K562 (cell line): ENCODE data around the gene NFIC. TPM values are rescaled to one million over a fixed set of nuclear protein-coding genes. Genes with fewer than 3 reads are reported as not detected.

ENCODE experiments used
- ATF7 ChIP-seq: fragments of 450-650 bp; IDR thresholded peaks from 2 replicates; pipeline ENCODE4 v1.7.1; 2014; ENCODE audit warnings: mild to moderate bottlenecking, moderate library complexity
- CEBPB ChIP-seq: fragments of 450-650 bp; IDR thresholded peaks from 2 replicates; pipeline ENCODE4 v1.6.1; 2016; ENCODE audit warnings: missing genetic modification characterization, missing compliant biosample characterization
- CREBBP ChIP-seq: IDR thresholded peaks from one replicate; pipeline ENCODE4 v1.6.1; 2012; ENCODE audit warnings: low read depth, mild to moderate bottlenecking, control low read depth, inconsistent platforms, low read length
- GABPA ChIP-seq: fragments of 200-800 bp; sonication (Bioruptor generic); conservative IDR thresholded peaks from 2 replicates; pipeline ENCODE4 v1.6.1; 2016; ENCODE audit warnings: low read depth, missing genetic modification characterization, missing compliant biosample characterization
- HEY1 ChIP-seq: fragments of 250-450 bp; sonication (Bioruptor Pico); IDR thresholded peaks from 2 replicates; pipeline ENCODE4 v1.5.0; 2020; ENCODE audit warnings: mild to moderate bottlenecking, moderate library complexity, borderline replicate concordance
- KAT2B ChIP-seq: IDR thresholded peaks from one replicate; pipeline ENCODE4 v1.6.1; 2012; ENCODE audit warnings: low read depth, mild to moderate bottlenecking, control low read depth, inconsistent platforms, low read length, moderate library complexity
- MED1 ChIP-seq: sonication (generic); formaldehyde crosslinking; IDR thresholded peaks from 2 replicates; pipeline ENCODE4 v1.8.1; 2023; ENCODE audit warnings: missing genetic modification reagents, borderline replicate concordance
- MTA2 ChIP-seq: fragments of 450-650 bp; IDR thresholded peaks from 2 replicates; pipeline ENCODE4 v1.6.1; 2016; ENCODE audit warnings: low read depth
- NFXL1 ChIP-seq: fragments of 450-650 bp; formaldehyde crosslinking; IDR thresholded peaks from 2 replicates; pipeline ENCODE4 v1.4.0; 2021; ENCODE audit warnings: mild to moderate bottlenecking
- NR4A1 ChIP-seq, 2 experiments: fragments of 250-450 bp in 1 of 2; fragments of 450-650 bp in 1 of 2; sonication (Bioruptor Pico) in 1 of 2; IDR thresholded peaks; 2 replicates each; pipeline versions ENCODE4 v1.4.0 to v1.6.1; 2016 to 2020; ENCODE audit warnings: mild to moderate bottlenecking in 2 of 2, missing compliant biosample characterization in 1 of 2, missing genetic modification characterization in 1 of 2, moderate library complexity in 1 of 2
- PRPF4 ChIP-seq: fragments of 200-400 bp; formaldehyde crosslinking; IDR thresholded peaks from one replicate; pipeline ENCODE4 v1.6.1; 2017; ENCODE audit warnings: low read length, low read depth, mild to moderate bottlenecking; ENCODE audit not compliant: insufficient read depth, poor library complexity, severe bottlenecking
- TAF1 ChIP-seq: IDR thresholded peaks from 2 replicates; pipeline ENCODE4 v1.6.1; 2011; ENCODE audit warnings: mild to moderate bottlenecking, low read length, moderate library complexity; ENCODE audit not compliant: insufficient read depth, control insufficient read depth, severe bottlenecking; ENCODE audit errors: extremely low read depth
- ZC3H8 ChIP-seq: fragments of 450-650 bp; IDR thresholded peaks from 2 replicates; pipeline ENCODE4 v1.6.1; 2017
- ZNF197 ChIP-seq: fragments of 200-800 bp; sonication (Bioruptor generic); IDR thresholded peaks from 2 replicates; pipeline ENCODE4 v1.6.1; 2016; ENCODE audit warnings: low read depth, missing genetic modification characterization, missing compliant biosample characterization
- ZNF3 ChIP-seq: fragments of 250-450 bp; sonication (Bioruptor Pico); IDR thresholded peaks from 2 replicates; pipeline ENCODE4 v1.5.0; 2021; ENCODE audit warnings: mild to moderate bottlenecking, moderate library complexity
- ZNF347 ChIP-seq: fragments of 450-650 bp; formaldehyde crosslinking; IDR thresholded peaks from 2 replicates; pipeline ENCODE4 v1.4.0; 2020; ENCODE audit warnings: low read depth, mild to moderate bottlenecking, moderate library complexity
- ZNF551 ChIP-seq: fragments of 250-450 bp; sonication (Bioruptor Pico); IDR thresholded peaks from 2 replicates; pipeline ENCODE4 v1.5.0; 2021; ENCODE audit warnings: mild to moderate bottlenecking, moderate library complexity
- polyA plus RNA-seq, 8 experiments: library from polyadenylated mRNA; depleted of rRNA in 4 of 8; stranded (reverse) in 5 of 8; unstranded in 3 of 8; fragments of >200 nt; fragmentation: Nextera tagmentation in 2 of 8; fragmentation: Illumina TruSeq in 1 of 8; extraction: Ambion mirVana in 2 of 8; extraction: Trizol in 1 of 8; gene quantifications; 2 replicates each; pipeline versions ENCODE4 v1.2.1 to v1.2.3, GENCODE V29; 2011 to 2014; ENCODE audit warnings: inconsistent platforms in 1 of 8, missing spikeins in 1 of 8
- total RNA-seq, 7 experiments: library from RNA; depleted of rRNA in 6 of 7; stranded (reverse); fragments of >200 nt in 6 of 7; fragmentation: Illumina TruSeq in 2 of 7; extraction: Trizol in 2 of 7; gene quantifications; 2 replicates each; pipeline versions ENCODE4 v1.2.1 to v1.2.3, GENCODE V29; 2011 to 2021; ENCODE audit warnings: low replicate concordance in 1 of 7
- TF ChIP-seq, protein P1 (sequence below): fragments of 450-650 bp; IDR thresholded peaks from 2 replicates; pipeline ENCODE4 v1.6.1; 2018; ENCODE audit not compliant: partially characterized antibody
- TF ChIP-seq, protein P2 (sequence below): fragments of 450-650 bp; formaldehyde crosslinking; IDR thresholded peaks from 2 replicates; pipeline ENCODE4 v1.4.0; 2020; ENCODE audit warnings: mild to moderate bottlenecking, moderate library complexity
- TF ChIP-seq, protein P3 (sequence below): fragments of 250-450 bp; sonication (Bioruptor Pico); IDR thresholded peaks from 2 replicates; pipeline ENCODE4 v1.5.1; 2021; ENCODE audit warnings: mild to moderate bottlenecking
- TF ChIP-seq, protein P4 (sequence below): sonication (generic); formaldehyde crosslinking; IDR thresholded peaks from 2 replicates; pipeline ENCODE4 v1.9.0; 2022; ENCODE audit warnings: mild to moderate bottlenecking, missing genetic modification reagents

NFIC gene
- total and polyA plus RNA-seq, 9 of the 15 experiments (the other 6 are each of a cell fraction or from before 2014, with no cell fraction given), result 0.71 to 62.1 (median 6.9) TPM

DNA sequence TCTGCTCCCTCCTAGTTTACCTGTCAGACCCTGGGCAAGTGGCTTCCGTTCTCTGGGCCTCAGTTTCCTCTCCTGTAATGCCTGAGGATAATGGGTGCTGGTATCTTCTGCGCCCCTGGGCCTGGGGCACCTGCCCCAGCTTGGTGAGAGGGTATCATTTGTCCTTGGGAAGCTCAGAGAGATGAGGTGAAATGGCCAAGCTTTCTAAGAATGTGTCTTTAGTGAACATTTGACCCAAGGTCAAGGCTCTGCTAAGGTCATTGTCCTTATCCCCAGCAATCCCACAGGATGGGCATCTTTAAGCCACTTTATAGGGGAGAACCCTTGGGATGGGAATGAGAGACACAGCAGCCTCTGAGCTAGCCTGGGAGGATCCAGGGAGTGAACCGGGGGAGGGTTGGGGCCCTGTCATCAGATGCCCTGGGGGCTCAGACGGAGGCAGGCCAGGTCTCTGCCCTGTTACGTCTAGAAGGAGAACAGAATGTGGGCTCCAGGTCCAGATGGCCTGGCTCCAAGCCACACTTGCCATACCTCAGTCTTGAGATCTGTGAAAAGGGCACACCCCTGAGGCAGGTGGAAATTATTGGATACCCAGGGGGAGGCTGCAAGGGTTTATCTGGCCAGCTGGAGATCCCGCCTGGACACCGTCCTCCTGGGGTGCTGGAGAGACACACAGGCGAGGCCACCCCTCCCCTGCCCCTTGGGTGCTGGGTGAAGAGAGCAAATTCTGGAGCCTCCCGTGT, 1.1 kb upstream of the NFIC start (continued):
- TF ChIP-seq, protein P1, sequence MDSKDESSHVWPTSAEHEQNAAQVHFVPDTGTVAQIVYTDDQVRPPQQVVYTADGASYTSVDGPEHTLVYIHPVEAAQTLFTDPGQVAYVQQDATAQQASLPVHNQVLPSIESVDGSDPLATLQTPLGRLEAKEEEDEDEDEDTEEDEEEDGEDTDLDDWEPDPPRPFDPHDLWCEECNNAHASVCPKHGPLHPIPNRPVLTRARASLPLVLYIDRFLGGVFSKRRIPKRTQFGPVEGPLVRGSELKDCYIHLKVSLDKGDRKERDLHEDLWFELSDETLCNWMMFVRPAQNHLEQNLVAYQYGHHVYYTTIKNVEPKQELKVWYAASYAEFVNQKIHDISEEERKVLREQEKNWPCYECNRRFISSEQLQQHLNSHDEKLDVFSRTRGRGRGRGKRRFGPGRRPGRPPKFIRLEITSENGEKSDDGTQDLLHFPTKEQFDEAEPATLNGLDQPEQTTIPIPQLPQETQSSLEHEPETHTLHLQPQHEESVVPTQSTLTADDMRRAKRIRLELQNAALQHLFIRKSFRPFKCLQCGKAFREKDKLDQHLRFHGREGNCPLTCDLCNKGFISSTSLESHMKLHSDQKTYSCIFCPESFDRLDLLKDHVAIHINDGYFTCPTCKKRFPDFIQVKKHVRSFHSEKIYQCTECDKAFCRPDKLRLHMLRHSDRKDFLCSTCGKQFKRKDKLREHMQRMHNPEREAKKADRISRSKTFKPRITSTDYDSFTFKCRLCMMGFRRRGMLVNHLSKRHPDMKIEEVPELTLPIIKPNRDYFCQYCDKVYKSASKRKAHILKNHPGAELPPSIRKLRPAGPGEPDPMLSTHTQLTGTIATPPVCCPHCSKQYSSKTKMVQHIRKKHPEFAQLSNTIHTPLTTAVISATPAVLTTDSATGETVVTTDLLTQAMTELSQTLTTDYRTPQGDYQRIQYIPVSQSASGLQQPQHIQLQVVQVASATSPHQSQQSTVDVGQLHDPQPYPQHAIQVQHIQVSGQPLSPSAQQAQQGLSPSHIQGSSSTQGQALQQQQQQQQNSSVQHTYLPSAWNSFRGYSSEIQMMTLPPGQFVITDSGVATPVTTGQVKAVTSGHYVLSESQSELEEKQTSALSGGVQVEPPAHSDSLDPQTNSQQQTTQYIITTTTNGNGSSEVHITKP, result peak; percentile 67
- TF ChIP-seq ZNF551 (no peak), PRPF4 (no peak), HEY1 (CRISPR knock-in tag) (no peak), ATF7 (no peak), ZC3H8 (no peak), CEBPB (tag) (no peak), NFXL1 (CRISPR knock-in tag) (no peak), GABPA (tag) (no peak), NR4A1 (CRISPR knock-in tag; IDR thresholded peaks at IDR 0.05) (no peak), NR4A1 (tag; IDR thresholded peaks at IDR 0.05) (no peak), MTA2 (no peak), ZNF3 (CRISPR knock-in tag) (no peak), TAF1 (no peak), ZNF347 (CRISPR knock-in tag) (no peak), KAT2B (no peak), ZNF197 (no peak), MED1 (CRISPR knock-in tag) (no peak), CREBBP (no peak)
- TF ChIP-seq, protein P2, sequence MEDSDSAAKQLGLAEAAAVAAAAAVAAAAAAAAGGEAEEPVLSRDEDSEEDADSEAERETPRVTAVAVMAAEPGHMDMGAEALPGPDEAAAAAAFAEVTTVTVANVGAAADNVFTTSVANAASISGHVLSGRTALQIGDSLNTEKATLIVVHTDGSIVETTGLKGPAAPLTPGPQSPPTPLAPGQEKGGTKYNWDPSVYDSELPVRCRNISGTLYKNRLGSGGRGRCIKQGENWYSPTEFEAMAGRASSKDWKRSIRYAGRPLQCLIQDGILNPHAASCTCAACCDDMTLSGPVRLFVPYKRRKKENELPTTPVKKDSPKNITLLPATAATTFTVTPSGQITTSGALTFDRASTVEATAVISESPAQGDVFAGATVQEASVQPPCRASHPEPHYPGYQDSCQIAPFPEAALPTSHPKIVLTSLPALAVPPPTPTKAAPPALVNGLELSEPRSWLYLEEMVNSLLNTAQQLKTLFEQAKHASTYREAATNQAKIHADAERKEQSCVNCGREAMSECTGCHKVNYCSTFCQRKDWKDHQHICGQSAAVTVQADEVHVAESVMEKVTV (CRISPR knock-in tag), result 0 out of 2 replicates have a peak, but pooled peaks have one; percentile 4
- TF ChIP-seq, protein P3, sequence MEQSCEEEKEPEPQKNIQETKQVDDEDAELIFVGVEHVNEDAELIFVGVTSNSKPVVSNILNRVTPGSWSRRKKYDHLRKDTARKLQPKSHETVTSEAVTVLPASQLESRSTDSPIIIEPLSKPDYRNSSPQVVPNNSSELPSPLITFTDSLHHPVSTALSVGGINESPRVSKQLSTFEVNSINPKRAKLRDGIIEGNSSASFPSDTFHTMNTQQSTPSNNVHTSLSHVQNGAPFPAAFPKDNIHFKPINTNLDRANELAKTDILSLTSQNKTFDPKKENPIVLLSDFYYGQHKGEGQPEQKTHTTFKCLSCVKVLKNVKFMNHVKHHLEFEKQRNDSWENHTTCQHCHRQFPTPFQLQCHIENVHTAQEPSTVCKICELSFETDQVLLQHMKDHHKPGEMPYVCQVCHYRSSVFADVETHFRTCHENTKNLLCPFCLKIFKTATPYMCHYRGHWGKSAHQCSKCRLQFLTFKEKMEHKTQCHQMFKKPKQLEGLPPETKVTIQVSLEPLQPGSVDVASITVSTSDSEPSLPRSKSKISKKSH (CRISPR knock-in tag), result no peak
- TF ChIP-seq, protein P4, sequence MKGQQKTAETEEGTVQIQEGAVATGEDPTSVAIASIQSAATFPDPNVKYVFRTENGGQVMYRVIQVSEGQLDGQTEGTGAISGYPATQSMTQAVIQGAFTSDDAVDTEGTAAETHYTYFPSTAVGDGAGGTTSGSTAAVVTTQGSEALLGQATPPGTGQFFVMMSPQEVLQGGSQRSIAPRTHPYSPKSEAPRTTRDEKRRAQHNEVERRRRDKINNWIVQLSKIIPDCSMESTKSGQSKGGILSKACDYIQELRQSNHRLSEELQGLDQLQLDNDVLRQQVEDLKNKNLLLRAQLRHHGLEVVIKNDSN (CRISPR knock-in tag), result no peak
